ENCODE data around the gene BUD23. TPM values are rescaled to one million over a fixed set of nuclear protein-coding genes. Genes with fewer than 3 reads are reported as not detected.

The BUD23 gene
- total and polyA plus RNA-seq, 9 of the 15 experiments (the other 6 are each of a cell fraction or from before 2014, with no cell fraction given) = 79.5 to 270 (median 150) TPM

GRCh38 chr7:73734619-73735527 is 51.5 kb downstream of the BUD23 start (continued):
- TF ChIP-seq, protein P1, sequence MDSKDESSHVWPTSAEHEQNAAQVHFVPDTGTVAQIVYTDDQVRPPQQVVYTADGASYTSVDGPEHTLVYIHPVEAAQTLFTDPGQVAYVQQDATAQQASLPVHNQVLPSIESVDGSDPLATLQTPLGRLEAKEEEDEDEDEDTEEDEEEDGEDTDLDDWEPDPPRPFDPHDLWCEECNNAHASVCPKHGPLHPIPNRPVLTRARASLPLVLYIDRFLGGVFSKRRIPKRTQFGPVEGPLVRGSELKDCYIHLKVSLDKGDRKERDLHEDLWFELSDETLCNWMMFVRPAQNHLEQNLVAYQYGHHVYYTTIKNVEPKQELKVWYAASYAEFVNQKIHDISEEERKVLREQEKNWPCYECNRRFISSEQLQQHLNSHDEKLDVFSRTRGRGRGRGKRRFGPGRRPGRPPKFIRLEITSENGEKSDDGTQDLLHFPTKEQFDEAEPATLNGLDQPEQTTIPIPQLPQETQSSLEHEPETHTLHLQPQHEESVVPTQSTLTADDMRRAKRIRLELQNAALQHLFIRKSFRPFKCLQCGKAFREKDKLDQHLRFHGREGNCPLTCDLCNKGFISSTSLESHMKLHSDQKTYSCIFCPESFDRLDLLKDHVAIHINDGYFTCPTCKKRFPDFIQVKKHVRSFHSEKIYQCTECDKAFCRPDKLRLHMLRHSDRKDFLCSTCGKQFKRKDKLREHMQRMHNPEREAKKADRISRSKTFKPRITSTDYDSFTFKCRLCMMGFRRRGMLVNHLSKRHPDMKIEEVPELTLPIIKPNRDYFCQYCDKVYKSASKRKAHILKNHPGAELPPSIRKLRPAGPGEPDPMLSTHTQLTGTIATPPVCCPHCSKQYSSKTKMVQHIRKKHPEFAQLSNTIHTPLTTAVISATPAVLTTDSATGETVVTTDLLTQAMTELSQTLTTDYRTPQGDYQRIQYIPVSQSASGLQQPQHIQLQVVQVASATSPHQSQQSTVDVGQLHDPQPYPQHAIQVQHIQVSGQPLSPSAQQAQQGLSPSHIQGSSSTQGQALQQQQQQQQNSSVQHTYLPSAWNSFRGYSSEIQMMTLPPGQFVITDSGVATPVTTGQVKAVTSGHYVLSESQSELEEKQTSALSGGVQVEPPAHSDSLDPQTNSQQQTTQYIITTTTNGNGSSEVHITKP (IDR thresholded peaks at IDR 0.05; ENCODE audit: partially characterized antibody) = no peak
- TF ChIP-seq ZNF212 (CRISPR knock-in tag; IDR thresholded peaks at IDR 0.05) (no peak), DEAF1 (CRISPR knock-in tag; IDR thresholded peaks at IDR 0.05) (peak; percentile 83), NR3C1 (CRISPR knock-in tag; IDR thresholded peaks at IDR 0.05) (no peak), OTX1 (CRISPR knock-in tag; IDR thresholded peaks at IDR 0.05) (no peak), THAP7 (CRISPR knock-in tag; IDR thresholded peaks at IDR 0.05) (0 out of 2 replicates have a peak, but pooled peaks have one; percentile 36), MCM3 (IDR thresholded peaks at IDR 0.05) (no peak), CBX5 (IDR thresholded peaks at IDR 0.05; ENCODE audit: borderline replicate concordance, low read depth) (no peak), CBX3 (IDR thresholded peaks at IDR 0.05; ENCODE audit: borderline replicate concordance in 1 of 2, low read length in 2 of 2) (peak in 1 of 2 experiments; percentile 63; a peak in 2 of 3 replicates), SLC30A9 (CRISPR knock-in tag; IDR thresholded peaks at IDR 0.05) (no peak), ZNF347 (CRISPR knock-in tag; IDR thresholded peaks at IDR 0.05; ENCODE audit: low read depth) (no peak), ELK3 (CRISPR knock-in tag; IDR thresholded peaks at IDR 0.05) (no peak), USF2 (CRISPR knock-in tag; IDR thresholded peaks at IDR 0.05) (no peak), CLOCK (CRISPR knock-in tag; IDR thresholded peaks at IDR 0.05; ENCODE audit: borderline replicate concordance) (no peak), ARNT (IDR thresholded peaks at IDR 0.05) (peak in 1 of 2 experiments; percentile 63; a peak in 1 of 4 replicates), SMARCE1 (IDR thresholded peaks at IDR 0.05) (no peak), STAT5A (IDR thresholded peaks at IDR 0.05; ENCODE audit: borderline replicate concordance, low read length) (no peak)
